K562 (cell line): ENCODE results near the gene TICAM1. TPM values are rescaled to one million over a fixed set of nuclear protein-coding genes. Genes with fewer than 3 reads are reported as not detected.

Experiments used
- ATF7 ChIP-seq: fragments of 450-650 bp; IDR thresholded peaks from 2 replicates; pipeline ENCODE4 v1.7.1; 2014; ENCODE audit warnings: mild to moderate bottlenecking, moderate library complexity
- CC2D1A ChIP-seq: fragments of 450-650 bp; IDR thresholded peaks from 2 replicates; pipeline ENCODE4 v1.6.1; 2017; ENCODE audit warnings: mild to moderate bottlenecking
- GABPB1 ChIP-seq: sonication (generic); formaldehyde crosslinking; IDR thresholded peaks from 2 replicates; pipeline ENCODE4 v1.8.0; 2022; ENCODE audit warnings: mild to moderate bottlenecking, missing genetic modification reagents
- KAT8 ChIP-seq: fragments of 450-650 bp; IDR thresholded peaks from 2 replicates; pipeline ENCODE4 v1.6.1; 2016; ENCODE audit warnings: low read depth, mild to moderate bottlenecking
- MAZ ChIP-seq, 2 experiments: fragments of 450-650 bp in 1 of 2; sonication (generic) in 1 of 2; formaldehyde crosslinking; IDR thresholded peaks in 1 of 2; conservative IDR thresholded peaks in 1 of 2; 2 replicates each; pipeline versions ENCODE4 v1.4.0 to v1.5.0; 2020; ENCODE audit warnings: mild to moderate bottlenecking in 1 of 2, missing genetic modification reagents in 1 of 2
- NRF1 ChIP-seq, 2 experiments: fragments of 450-650 bp; IDR thresholded peaks in 1 of 2; conservative IDR thresholded peaks in 1 of 2; 2 replicates each; pipeline ENCODE4 v1.6.1; 2014; ENCODE audit warnings: mild to moderate bottlenecking in 2 of 2
- PCBP2 ChIP-seq: fragments of 200-400 bp; formaldehyde crosslinking; IDR thresholded peaks from 2 replicates; pipeline ENCODE4 v1.6.1; 2018; ENCODE audit warnings: low read length, low read depth, mild to moderate bottlenecking, moderate library complexity; ENCODE audit not compliant: poor library complexity, severe bottlenecking
- STAG1 ChIP-seq: sonication (generic); formaldehyde crosslinking; IDR thresholded peaks from 2 replicates; pipeline ENCODE4 v1.5.0; 2020; ENCODE audit warnings: missing genetic modification reagents, borderline replicate concordance
- STAT5A ChIP-seq: IDR thresholded peaks from 2 replicates; pipeline ENCODE4 v1.6.1; 2012; ENCODE audit warnings: low read length, inconsistent platforms, borderline replicate concordance
- ZNF24 ChIP-seq: fragments of 450-650 bp; IDR thresholded peaks from 2 replicates; pipeline ENCODE4 v1.6.1; 2016
- ZNF609 ChIP-seq: sonication (generic); formaldehyde crosslinking; IDR thresholded peaks from 2 replicates; pipeline ENCODE4 v1.8.1; 2023; ENCODE audit warnings: missing genetic modification reagents, mild to moderate bottlenecking, borderline replicate concordance
- ZNF79 ChIP-seq: fragments of 250-450 bp; sonication (Bioruptor Pico); IDR thresholded peaks from 2 replicates; pipeline ENCODE4 v1.4.0; 2020; ENCODE audit warnings: low read depth, mild to moderate bottlenecking, moderate library complexity
- polyA plus RNA-seq, 8 experiments: library from polyadenylated mRNA; depleted of rRNA in 4 of 8; stranded (reverse) in 5 of 8; unstranded in 3 of 8; fragments of >200 nt; fragmentation: Nextera tagmentation in 2 of 8; fragmentation: Illumina TruSeq in 1 of 8; extraction: Ambion mirVana in 2 of 8; extraction: Trizol in 1 of 8; gene quantifications; 2 replicates each; pipeline versions ENCODE4 v1.2.1 to v1.2.3, GENCODE V29; 2011 to 2014; ENCODE audit warnings: inconsistent platforms in 1 of 8, missing spikeins in 1 of 8
- total RNA-seq, 7 experiments: library from RNA; depleted of rRNA in 6 of 7; stranded (reverse); fragments of >200 nt in 6 of 7; fragmentation: Illumina TruSeq in 2 of 7; extraction: Trizol in 2 of 7; gene quantifications; 2 replicates each; pipeline versions ENCODE4 v1.2.1 to v1.2.3, GENCODE V29; 2011 to 2021; ENCODE audit warnings: low replicate concordance in 1 of 7
- TF ChIP-seq, protein P1 (sequence below): sonication (generic); formaldehyde crosslinking; IDR thresholded peaks from 2 replicates; pipeline ENCODE4 v1.8.1; 2023; ENCODE audit warnings: mild to moderate bottlenecking, missing genetic modification reagents

TICAM1 gene
- total and polyA plus RNA-seq, 9 of the 15 experiments (the other 6 are each of a cell fraction or from before 2014, with no cell fraction given): 0.07 to 11.6 (median 1.5) TPM

- TF ChIP-seq STAG1 (CRISPR knock-in tag): peak; percentile 80; the same call in 1 of the 2 replicates
- TF ChIP-seq GABPB1 (CRISPR knock-in tag): peak; percentile 45; the same call in 1 of the 2 replicates
- TF ChIP-seq MAZ (CRISPR knock-in tag; conservative IDR thresholded peaks at IDR 0.05 in 1 of 2, IDR thresholded peaks at IDR 0.05 in 1 of 2): peak in 1 of 2 experiments; percentile 71; a peak in 2 of 4 replicates
- peak; percentile 81 for TF ChIP-seq CC2D1A
- no peak for TF ChIP-seq NRF1 (conservative IDR thresholded peaks at IDR 0.05 in 1 of 2, IDR thresholded peaks at IDR 0.05 in 1 of 2)
- no peak for TF ChIP-seq KAT8
- TF ChIP-seq PCBP2: no peak
- TF ChIP-seq, protein P1, sequence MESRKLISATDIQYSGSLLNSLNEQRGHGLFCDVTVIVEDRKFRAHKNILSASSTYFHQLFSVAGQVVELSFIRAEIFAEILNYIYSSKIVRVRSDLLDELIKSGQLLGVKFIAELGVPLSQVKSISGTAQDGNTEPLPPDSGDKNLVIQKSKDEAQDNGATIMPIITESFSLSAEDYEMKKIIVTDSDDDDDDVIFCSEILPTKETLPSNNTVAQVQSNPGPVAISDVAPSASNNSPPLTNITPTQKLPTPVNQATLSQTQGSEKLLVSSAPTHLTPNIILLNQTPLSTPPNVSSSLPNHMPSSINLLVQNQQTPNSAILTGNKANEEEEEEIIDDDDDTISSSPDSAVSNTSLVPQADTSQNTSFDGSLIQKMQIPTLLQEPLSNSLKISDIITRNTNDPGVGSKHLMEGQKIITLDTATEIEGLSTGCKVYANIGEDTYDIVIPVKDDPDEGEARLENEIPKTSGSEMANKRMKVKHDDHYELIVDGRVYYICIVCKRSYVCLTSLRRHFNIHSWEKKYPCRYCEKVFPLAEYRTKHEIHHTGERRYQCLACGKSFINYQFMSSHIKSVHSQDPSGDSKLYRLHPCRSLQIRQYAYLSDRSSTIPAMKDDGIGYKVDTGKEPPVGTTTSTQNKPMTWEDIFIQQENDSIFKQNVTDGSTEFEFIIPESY (CRISPR knock-in tag): 0 out of 2 replicates have a peak, but pooled peaks have one; percentile 29
- 0 out of 2 replicates have a peak, but pooled peaks have one; percentile 28 for TF ChIP-seq ZNF24
- TF ChIP-seq ZNF609 (CRISPR knock-in tag): no peak
- no peak for TF ChIP-seq ATF7
- TF ChIP-seq STAT5A: no peak
- no peak for TF ChIP-seq ZNF79 (CRISPR knock-in tag)
These were observed 27.5 kb downstream of the TICAM1 start (continued) for GRCh38 chr19:4803736-4804695.
